Inferior parietal cortex (tissue), 1 donor: Measurements from ENCODE around the gene SLIT1.

Experiments
- DNase-seq: peaks from one replicate; pipeline ENCODE4 v3.0.0-alpha.2; 2016; ENCODE audit errors: extremely low spot score

The SLIT1 gene

GRCh38 chr10:97003151-97003803 is 182.5 kb downstream of the SLIT1 start:
- no peak for DNase-seq

GRCh38 chr10:97002670-97003069 is 183.1 kb downstream of the SLIT1 start:
- no peak for DNase-seq

GRCh38 chr10:97001183-97001991 is 184.4 kb downstream of the SLIT1 start:
- no peak for DNase-seq

GRCh38 chr10:97000487-97001182 is 185.1 kb downstream of the SLIT1 start:
- DNase-seq = no peak

- no peak for DNase-seq
Measured at GRCh38 chr10:96999987-97000386, 185.8 kb downstream of the SLIT1 start.

GRCh38 chr10:96999337-96999736 is 186.4 kb downstream of the SLIT1 start:
- no peak for DNase-seq

GRCh38 chr10:96998329-96998888 is 187.3 kb downstream of the SLIT1 start:
- no peak for DNase-seq

- DNase-seq = no peak
Measured at GRCh38 chr10:96996275-96996965, 189.3 kb downstream of the SLIT1 start.

GRCh38 chr10:96995851-96996250 is 189.9 kb downstream of the SLIT1 start:
- peak; percentile 13 for DNase-seq

GRCh38 chr10:96992721-96993120 is 193.0 kb downstream of the SLIT1 start:
- DNase-seq = no peak

GRCh38 chr10:96991313-96991841 is 194.4 kb downstream of the SLIT1 start:
- DNase-seq = no peak

GRCh38 chr10:96988426-96988825 is 197.3 kb downstream of the SLIT1 start:
- no peak for DNase-seq

- DNase-seq = no peak
Measured at GRCh38 chr10:96987842-96988175, 197.9 kb downstream of the SLIT1 start.

GRCh38 chr10:96987141-96987841 is 198.5 kb downstream of the SLIT1 start:
- no peak for DNase-seq

- no peak for DNase-seq
Measured at GRCh38 chr10:96986200-96986856, 199.4 kb downstream of the SLIT1 start.

- no peak for DNase-seq
Measured at GRCh38 chr10:96984541-96985131, 201.1 kb downstream of the SLIT1 start.

GRCh38 chr10:96982149-96982930 is 203.4 kb downstream of the SLIT1 start:
- no peak for DNase-seq

GRCh38 chr10:96978621-96979154 is 207.1 kb downstream of the SLIT1 start:
- DNase-seq = no peak

- no peak for DNase-seq
Measured at GRCh38 chr10:96975136-96975535, 210.6 kb downstream of the SLIT1 start.
